A172 (cell line): ENCODE results near the gene TLE3. TPM values are rescaled to one million over a fixed set of nuclear protein-coding genes. Genes with fewer than 3 reads are reported as not detected.

Experiments
- DNase-seq: peaks from one replicate; pipeline ENCODE4 v3.0.0-alpha.2; 2015; ENCODE audit warnings: low spot score
- total RNA-seq: library from RNA; depleted of rRNA; stranded (reverse); fragments of >200 nt; shearing (Covaris generic); gene quantifications from 2 replicates; pipeline ENCODE4 v1.2.3, GENCODE V29; 2014

Gene TLE3
- total RNA-seq, 1 experiment from 2014 or later = 0.59 TPM

- DNase-seq = no peak
These were observed 34.3 kb downstream of the TLE3 start for GRCh38 chr15:70063261-70063925.

DNA sequence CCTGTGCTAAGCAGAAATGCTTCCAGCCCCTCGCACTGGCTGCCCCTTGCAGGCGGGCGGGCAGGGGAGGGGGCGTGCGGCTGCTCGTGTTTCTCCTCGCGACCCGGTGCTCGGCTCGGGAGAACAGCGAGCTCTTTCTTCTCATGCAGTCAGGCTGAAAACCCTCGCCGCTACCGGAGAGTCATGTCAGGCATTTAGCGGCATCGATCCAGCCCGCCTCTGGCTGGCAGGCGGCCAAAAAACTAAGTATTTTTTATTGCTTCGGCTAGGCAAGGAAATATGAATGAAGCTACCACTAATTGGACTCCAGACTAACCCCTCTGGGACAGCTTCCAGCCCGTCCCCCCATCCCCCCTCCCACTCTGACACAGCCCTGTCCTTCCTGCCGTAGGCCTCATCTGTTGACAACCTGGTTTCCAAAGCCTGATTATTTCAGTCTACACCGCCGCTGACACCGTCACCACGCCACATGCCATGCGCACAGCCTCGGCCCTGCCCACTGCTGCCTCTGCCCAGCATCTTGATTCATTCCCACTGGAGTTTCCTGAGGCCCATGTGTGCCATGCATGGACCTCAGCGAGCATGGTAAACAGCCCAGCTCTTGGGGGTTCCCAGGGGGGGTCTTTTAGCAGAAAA, 35.3 kb downstream of the TLE3 start:
- DNase-seq = peak; percentile 37

DNA sequence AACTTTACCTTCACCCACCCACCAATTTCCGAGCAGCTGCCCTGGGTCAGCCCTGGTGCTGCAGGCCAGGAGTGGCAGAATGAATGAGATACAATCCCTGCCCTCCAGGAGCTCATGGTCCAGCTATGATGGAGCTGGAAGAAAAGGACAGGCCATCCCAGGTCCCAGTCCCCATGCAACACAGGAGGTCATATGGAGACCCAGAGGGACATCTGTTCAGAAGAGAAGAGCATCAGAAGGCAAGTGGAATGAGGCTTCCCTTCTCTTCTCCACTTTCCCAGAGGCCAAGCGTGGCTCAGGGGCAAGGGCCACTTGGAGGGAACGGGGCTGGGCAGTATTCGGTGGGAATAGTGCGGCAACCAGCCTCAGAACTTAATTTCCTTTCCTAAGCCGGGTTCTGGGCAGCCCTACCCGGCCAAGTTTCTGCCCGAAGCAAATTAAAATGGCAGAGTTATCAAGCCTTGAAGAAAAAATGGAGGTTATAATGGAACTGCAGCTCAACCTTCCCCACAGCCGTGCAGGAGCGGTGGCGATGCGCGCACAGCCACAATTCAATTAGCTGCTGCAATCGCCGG, 35.9 kb downstream of the TLE3 start:
- no peak for DNase-seq

GRCh38 chr15:70060993-70061305, 36.8 kb downstream of the TLE3 start:
- DNase-seq = no peak

- DNase-seq = no peak
These were observed 37.3 kb downstream of the TLE3 start for GRCh38 chr15:70060214-70060992.

DNA sequence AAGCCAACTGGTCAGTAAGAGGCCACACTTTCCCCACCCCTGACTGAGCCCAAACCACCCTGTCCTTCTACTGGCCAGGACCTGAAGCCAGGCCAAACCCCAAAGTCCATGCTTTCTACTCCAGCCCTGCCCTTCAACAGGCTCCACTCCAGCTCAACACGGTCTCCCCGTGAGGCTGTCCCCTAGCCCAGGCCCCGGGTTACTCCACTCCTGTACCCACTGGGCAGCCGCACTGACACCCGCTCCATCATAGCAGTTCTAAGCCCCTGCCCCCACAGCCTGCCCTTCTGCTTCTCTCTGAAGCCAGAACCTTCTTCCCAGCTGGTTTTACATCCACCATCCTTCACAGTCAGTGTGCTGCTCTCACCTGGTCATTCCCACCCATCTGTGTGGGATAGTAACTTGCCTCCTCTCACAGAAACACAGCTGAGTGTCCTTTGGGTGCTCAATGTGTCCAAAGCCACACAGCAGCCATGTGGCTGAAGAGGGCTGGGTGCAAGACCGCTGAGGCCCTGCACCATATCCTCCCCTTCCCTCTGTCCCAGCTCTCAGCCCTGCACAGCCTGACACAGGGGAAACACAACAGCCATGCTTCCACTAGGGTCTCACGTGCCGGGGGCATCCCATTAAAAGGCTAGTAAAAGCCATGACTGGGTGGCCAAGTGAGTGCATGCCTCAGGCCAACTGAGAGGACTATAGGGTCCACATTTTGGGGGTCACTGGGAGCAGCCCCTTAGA, 38.1 kb downstream of the TLE3 start:
- DNase-seq = no peak

- no peak for DNase-seq
These were observed 38.9 kb downstream of the TLE3 start for GRCh38 chr15:70058642-70059360.

- DNase-seq = no peak
These were observed 39.6 kb downstream of the TLE3 start for GRCh38 chr15:70057931-70058641.

DNA sequence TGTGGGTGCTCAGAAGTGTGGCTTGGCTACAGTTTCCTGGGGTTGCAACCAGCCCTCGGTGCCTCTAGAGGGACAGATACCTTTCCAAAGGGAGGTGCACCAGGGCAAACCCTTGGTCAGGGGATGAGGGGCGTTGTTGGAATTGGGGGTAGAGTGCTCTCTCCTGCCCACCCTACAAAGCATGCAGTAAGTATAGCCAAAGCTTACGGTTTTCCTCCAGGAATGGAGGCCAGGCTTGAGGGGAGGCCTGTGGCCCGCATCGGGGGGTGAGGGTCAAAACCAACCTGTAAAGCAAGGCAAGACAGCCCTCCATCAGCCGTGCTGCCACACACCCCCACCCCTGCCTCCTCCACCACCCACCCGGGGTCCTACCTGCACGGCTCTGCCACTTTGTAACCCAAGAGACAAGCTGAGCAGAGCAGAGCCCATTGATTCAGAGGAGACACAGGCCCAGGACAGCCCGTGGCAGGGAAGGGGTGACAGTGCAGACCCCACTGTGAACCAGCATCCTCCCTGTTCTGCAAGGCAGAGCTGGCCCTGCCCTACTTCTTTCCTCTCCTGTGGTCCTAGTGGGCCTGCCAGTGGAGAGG, 41.5 kb downstream of the TLE3 start:
- no peak for DNase-seq

GRCh38 chr15:70055601-70056051, 42.1 kb downstream of the TLE3 start:
- DNase-seq = no peak

- no peak for DNase-seq
These were observed 42.8 kb downstream of the TLE3 start for GRCh38 chr15:70054884-70055387.

GRCh38 chr15:70054366-70054765, 43.4 kb downstream of the TLE3 start:
- no peak for DNase-seq

DNA sequence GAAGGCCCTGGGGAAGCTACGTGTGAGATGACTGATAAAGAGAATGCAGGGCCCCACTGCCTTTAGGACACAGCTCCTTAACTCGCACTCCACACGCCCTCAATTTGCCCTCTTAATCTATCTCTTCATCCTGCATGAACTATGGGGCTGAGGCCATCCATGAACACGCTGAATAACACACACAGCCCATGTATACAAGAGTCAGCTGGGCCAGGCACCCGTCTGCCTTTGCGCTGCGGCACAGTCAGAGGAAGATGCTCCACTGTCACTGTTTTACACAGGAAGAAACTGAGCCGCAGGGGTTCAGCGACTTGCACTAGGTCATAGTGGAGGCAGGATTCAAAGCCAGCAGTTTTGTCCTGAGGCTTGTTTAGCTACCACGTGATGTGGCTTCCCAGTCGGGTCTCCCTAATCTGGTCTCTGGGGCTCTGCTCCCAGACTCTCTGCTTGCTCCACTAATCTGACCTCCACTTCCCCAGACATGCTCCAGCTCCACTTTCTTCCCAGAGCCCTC, 43.9 kb downstream of the TLE3 start:
- DNase-seq = no peak

GRCh38 chr15:70053001-70053715, 44.6 kb downstream of the TLE3 start:
- no peak for DNase-seq

GRCh38 chr15:70051948-70052633, 45.6 kb downstream of the TLE3 start:
- DNase-seq = no peak

DNA sequence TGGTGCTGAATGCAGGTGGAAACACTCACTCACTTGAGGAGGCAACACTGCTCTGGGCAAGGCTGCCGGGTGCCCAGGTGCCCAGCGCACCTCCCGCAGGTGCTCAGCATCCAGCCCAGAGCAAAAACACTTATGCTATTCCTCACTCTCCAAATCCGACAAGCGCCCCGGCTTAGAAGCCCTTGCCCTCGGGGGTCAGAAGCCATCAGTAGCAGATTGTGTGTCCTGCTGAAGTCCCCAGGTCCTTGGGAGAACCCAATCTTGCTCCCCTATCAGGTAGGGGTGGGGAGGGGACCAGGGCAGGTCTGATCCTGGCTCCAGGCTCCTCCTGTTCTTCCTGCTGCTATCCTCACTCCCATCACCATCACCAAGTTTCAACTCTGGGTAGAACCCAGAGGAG, 46.7 kb downstream of the TLE3 start:
- DNase-seq = no peak

DNA sequence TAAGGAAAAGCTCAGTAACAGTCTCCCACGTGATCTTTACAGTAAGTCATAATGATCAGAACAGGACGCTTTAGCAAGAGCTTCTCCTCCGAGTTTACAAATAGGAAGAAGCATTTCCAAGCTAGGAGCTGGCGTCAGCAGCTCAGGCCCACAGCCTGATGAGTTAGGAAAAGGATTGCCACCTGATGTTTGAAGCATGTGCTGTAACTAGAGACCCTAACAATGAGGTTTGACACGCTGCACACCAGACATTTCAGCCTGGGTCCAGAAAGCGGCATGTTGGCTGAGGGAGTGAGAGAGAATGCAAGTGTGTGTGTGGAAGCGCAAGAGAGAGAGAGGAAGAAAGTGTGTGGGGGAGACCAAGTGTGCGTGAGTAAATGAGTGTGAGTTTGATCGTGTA, 47.3 kb downstream of the TLE3 start:
- DNase-seq = no peak

- DNase-seq = no peak
These were observed 47.9 kb downstream of the TLE3 start for GRCh38 chr15:70049701-70050301.
